T1000 (cell line): ENCODE results near the gene ATAD3C.
"Not testable (repeated sequence)": the region's sequence is repeated elsewhere in the genome, so short reads cannot be mapped to it uniquely, and the experiment has no call there.

ENCODE experiments used
- DNase-seq: peaks from one replicate; lab custom pipeline; 2025; ENCODE audit warnings: mixed read lengths; lab: John Stamatoyannopoulos, UW

Gene ATAD3C

GRCh38 chr1:1472053-1472876, 22.8 kb downstream of the ATAD3C start:
- DNase-seq = not testable (repeated sequence)

GRCh38 chr1:1476011-1476410, 26.5 kb downstream of the ATAD3C start:
- not testable (repeated sequence) for DNase-seq

- DNase-seq = no peak
These were observed 27.7 kb downstream of the ATAD3C start for GRCh38 chr1:1477206-1477605.

GRCh38 chr1:1479547-1480487, 30.3 kb downstream of the ATAD3C start:
- DNase-seq = no peak

- not testable (repeated sequence) for DNase-seq
These were observed 31.0 kb downstream of the ATAD3C start for GRCh38 chr1:1480488-1480867.

GRCh38 chr1:1481811-1482210, 32.3 kb downstream of the ATAD3C start:
- not testable (repeated sequence) for DNase-seq

- DNase-seq = no peak
These were observed 33.4 kb downstream of the ATAD3C start for GRCh38 chr1:1482856-1483255.

GRCh38 chr1:1483714-1484113, 34.2 kb downstream of the ATAD3C start:
- no peak for DNase-seq

- DNase-seq = not testable (repeated sequence)
These were observed 35.7 kb downstream of the ATAD3C start for GRCh38 chr1:1484976-1485750.

- not testable (repeated sequence) for DNase-seq
These were observed 36.3 kb downstream of the ATAD3C start for GRCh38 chr1:1485755-1486317.

GRCh38 chr1:1487701-1488100, 38.2 kb downstream of the ATAD3C start:
- no peak for DNase-seq

GRCh38 chr1:1489231-1489630, 39.7 kb downstream of the ATAD3C start:
- DNase-seq = no peak

GRCh38 chr1:1489861-1490260, 40.4 kb downstream of the ATAD3C start:
- no peak for DNase-seq

GRCh38 chr1:1490633-1491230, 41.2 kb downstream of the ATAD3C start:
- DNase-seq = no peak

- no peak for DNase-seq
These were observed 42.1 kb downstream of the ATAD3C start for GRCh38 chr1:1491601-1492000.

- not testable (repeated sequence) for DNase-seq
These were observed 44.8 kb downstream of the ATAD3C start for GRCh38 chr1:1494311-1494710.

GRCh38 chr1:1495461-1495975, 46.0 kb downstream of the ATAD3C start:
- not testable (repeated sequence) for DNase-seq

- peak; percentile 69 for DNase-seq
These were observed 55.4 kb downstream of the ATAD3C start for GRCh38 chr1:1504777-1505365.

GRCh38 chr1:1505366-1505798, 55.9 kb downstream of the ATAD3C start:
- DNase-seq = not testable (repeated sequence)

GRCh38 chr1:1505801-1506200, 56.3 kb downstream of the ATAD3C start:
- DNase-seq = not testable (repeated sequence)
